Muscle of back (tissue), 11 donors: ENCODE results near the gene PI4K2A. TPM values are rescaled to one million over a fixed set of nuclear protein-coding genes. Genes with fewer than 3 reads are reported as not detected.

Experiments used
- DNase-seq, 3 donors: peaks; one replicate each; pipeline versions ENCODE4 v3.0.0 to v3.0.0-alpha.2; 2013
- polyA plus RNA-seq, 10 donors: library from polyadenylated mRNA; unstranded; fragments of 120-200 nt; gene quantifications; one replicate each; pipeline ENCODE4 v1.2.1, GENCODE V29; 2013; ENCODE audit not compliant: insufficient read length in 10 of 10

Gene PI4K2A
- polyA plus RNA-seq, 10 donors, result 8.8 to 12.2 (median 9.3) TPM

- DNase-seq, result no peak
Observed at GRCh38 chr10:97721871-97722780, 81.7 kb downstream of the PI4K2A start.

- no peak for DNase-seq
Observed at GRCh38 chr10:97723001-97723400, 82.5 kb downstream of the PI4K2A start.

- no peak for DNase-seq
Observed at GRCh38 chr10:97724341-97724941, 84.0 kb downstream of the PI4K2A start.

Other genes starting within 250 kb of the PI4K2A start
- 10 to 100 TPM; 18.5 to 27.3 (median 21.3) TPM for gene RRP12, start 239.3 kb upstream of the PI4K2A start, polyA plus RNA-seq
- 100 to 1,000 TPM in 9 of 10 donors, 10 to 100 TPM in 1; 90.7 to 151 (median 117) TPM for gene PGAM1, start 214.5 kb upstream of the PI4K2A start, polyA plus RNA-seq
- 10 to 100 TPM; 25.0 to 32.8 (median 28.5) TPM for gene EXOSC1, start 194.7 kb upstream of the PI4K2A start, polyA plus RNA-seq
- 10 to 100 TPM; 27.2 to 35.5 (median 31.7) TPM for gene ZDHHC16, start 194.5 kb upstream of the PI4K2A start, polyA plus RNA-seq
- gene MMS19, start 142.2 kb upstream of the PI4K2A start, polyA plus RNA-seq, result 10 to 100 TPM; 51.9 to 84.9 (median 58.4) TPM
- gene UBTD1, start 141.7 kb upstream of the PI4K2A start, polyA plus RNA-seq, result 10 to 100 TPM; 11.3 to 17.3 (median 14.0) TPM
- 10 to 100 TPM in 9 of 10 donors, 1 to 10 TPM in 1; 8.5 to 60.8 (median 27.0) TPM for gene ANKRD2, start 67.9 kb upstream of the PI4K2A start, polyA plus RNA-seq
- 1 to 10 TPM in 3 of 10 donors, under 1 TPM in 7; 0.34 to 1.6 (median 0.80) TPM for gene HOGA1, start 56.3 kb upstream of the PI4K2A start, polyA plus RNA-seq
- gene C10orf62, start 51.0 kb upstream of the PI4K2A start, polyA plus RNA-seq, result under 1 TPM in 1 of 10 donors, not detected in 9; 0.17 TPM
- gene MORN4, start 7.2 kb upstream of the PI4K2A start, polyA plus RNA-seq, result 1 to 10 TPM; 3.7 to 7.6 (median 5.1) TPM
- 1 to 10 TPM; 3.5 to 6.1 (median 4.7) TPM for gene AVPI1, start 46.6 kb downstream of the PI4K2A start, polyA plus RNA-seq
- gene MARVELD1, start 73.1 kb downstream of the PI4K2A start, polyA plus RNA-seq, result 10 to 100 TPM; 35.2 to 86.5 (median 57.1) TPM
- 10 to 100 TPM in 7 of 10 donors, 1 to 10 TPM in 3; 8.6 to 19.1 (median 11.2) TPM for gene ZFYVE27, start 96.5 kb downstream of the PI4K2A start, polyA plus RNA-seq
- gene SFRP5, start 131.3 kb downstream of the PI4K2A start, polyA plus RNA-seq, result 1 to 10 TPM; 1.2 to 2.2 (median 1.4) TPM
- gene GOLGA7B, start 209.2 kb downstream of the PI4K2A start, polyA plus RNA-seq, result under 1 TPM; 0.08 to 0.50 (median 0.16) TPM